H1 (cell line): ENCODE data around the gene THRB. TPM values are rescaled to one million over a fixed set of nuclear protein-coding genes. Genes with fewer than 3 reads are reported as not detected.

Experiments
- CTCF ChIA-PET: fragments of 300-600 bp; sonication (Branson Sonifier 250); formaldehyde crosslinking; loops from one replicate; lab custom pipeline; 2021; ENCODE audit not compliant: partially characterized antibody; lab: Charles Lee
- POLR2A ChIA-PET: fragments of 300-600 bp; sonication (Branson Sonifier 250); formaldehyde crosslinking; loops from one replicate; lab custom pipeline; 2021; ENCODE audit warnings: inconsistent platforms; ENCODE audit not compliant: partially characterized antibody; lab: Charles Lee
- DNase-seq, 2 experiments: peaks; one replicate each; pipeline versions ENCODE4 v3.0.0 to v3.0.0-alpha.2; 2010 to 2022; ENCODE audit warnings: low spot score in 2 of 2, low read depth in 1 of 2, mixed read lengths in 1 of 2
- FAIRE-seq: peaks from 2 replicates; lab custom pipeline; 2011; peaks lifted over from hg19 to GRCh38; lab: Jason Lieb, UNC
- H2AFZ ChIP-seq: 2 replicates; pipeline ENCODE4 v1.8.1; 2012; ENCODE audit warnings: low read length, inconsistent platforms
- H2AK5ac ChIP-seq: 2 replicates; pipeline ENCODE4 v1.6.1; 2013; ENCODE audit warnings: low read depth, low read length
- H2BK120ac ChIP-seq: replicated peaks from 2 replicates; pipeline ENCODE3; 2013; ENCODE audit warnings: low read depth, low read length, inconsistent platforms
- H2BK12ac ChIP-seq: 2 replicates; pipeline ENCODE4 v1.6.1; 2013; ENCODE audit warnings: low read depth, low read length
- H2BK15ac ChIP-seq: 2 replicates; pipeline ENCODE4 v1.6.1; 2013; ENCODE audit warnings: low read length
- H2BK20ac ChIP-seq: 2 replicates; pipeline ENCODE4 v1.6.1; 2013; ENCODE audit warnings: low read length
- H2BK5ac ChIP-seq: 2 replicates; pipeline ENCODE4 v1.6.1; 2013; ENCODE audit warnings: low read depth, low read length
- H3K14ac ChIP-seq: 2 replicates; pipeline ENCODE4 v1.6.1; 2013; ENCODE audit warnings: inconsistent platforms; ENCODE audit not compliant: insufficient read length
- H3K18ac ChIP-seq: 2 replicates; pipeline ENCODE4 v1.6.1; 2013; ENCODE audit warnings: low read length; ENCODE audit errors: extremely low read depth
- H3K23ac ChIP-seq: 2 replicates; pipeline ENCODE4 v1.6.1; 2013; ENCODE audit warnings: inconsistent platforms; ENCODE audit not compliant: insufficient read length
- H3K23me2 ChIP-seq: 2 replicates; pipeline ENCODE4 v1.6.1; 2013; ENCODE audit warnings: low read depth, low read length
- H3K27ac ChIP-seq: 2 replicates; pipeline ENCODE4 v1.6.1; 2011; ENCODE audit warnings: low read depth, low read length, inconsistent platforms
- H3K27me3 ChIP-seq, 4 experiments: replicated peaks in 1 of 4; 1 replicate in 1 of 4; 2 replicates in 3 of 4; pipeline versions ENCODE4 v1.6.1 to v1.8.1; 2011 to 2013; ENCODE audit warnings: low read length in 3 of 4, mild to moderate bottlenecking in 3 of 4, inconsistent platforms in 2 of 4, mixed read lengths in 2 of 4, moderate library complexity in 1 of 4; ENCODE audit not compliant: control insufficient read depth in 3 of 4, insufficient read depth in 3 of 4; ENCODE audit errors: extremely low read depth in 1 of 4
- H3K36me3 ChIP-seq, 4 experiments: 2 replicates each; pipeline versions ENCODE4 v1.6.1 to v1.8.1; 2011 to 2013; ENCODE audit warnings: mild to moderate bottlenecking in 4 of 4, low read length in 3 of 4, moderate library complexity in 2 of 4, control low read depth in 1 of 4, inconsistent platforms in 1 of 4; ENCODE audit not compliant: insufficient read depth in 4 of 4, control insufficient read depth in 2 of 4
- H3K4ac ChIP-seq: replicated peaks from 2 replicates; pipeline ENCODE3; 2013; ENCODE audit warnings: low read length, low read depth, mixed read lengths, inconsistent platforms; ENCODE audit not compliant: insufficient read length
- H3K4me1 ChIP-seq, 4 experiments: replicated peaks in 1 of 4; 1 replicate in 1 of 4; 2 replicates in 3 of 4; pipeline versions ENCODE4 v1.6.1 to v1.8.1; 2011 to 2013; ENCODE audit warnings: low read length in 3 of 4, inconsistent platforms in 2 of 4, mixed read lengths in 1 of 4; ENCODE audit not compliant: insufficient read depth in 4 of 4, control insufficient read depth in 3 of 4
- H3K4me2 ChIP-seq, 2 experiments: 2 replicates each; pipeline versions ENCODE4 v1.6.1 to v1.8.1; 2011 to 2013; ENCODE audit warnings: low read depth in 2 of 2, low read length in 2 of 2, control low read depth in 1 of 2, inconsistent platforms in 1 of 2, mild to moderate bottlenecking in 1 of 2; ENCODE audit not compliant: insufficient read depth in 1 of 2
- H3K4me3 ChIP-seq, 4 experiments: fragments of 200-600, 300-600 bp in 1 of 4; sonication (generic), shearing (Covaris generic), sonication (Bioruptor Twin) in 1 of 4; 2 replicates each; pipeline versions ENCODE4 v1.5.1 to v1.8.1; 2011 to 2016; ENCODE audit warnings: low read length in 4 of 4, low read depth in 3 of 4, control low read depth in 2 of 4, inconsistent platforms in 2 of 4, mild to moderate bottlenecking in 2 of 4, mixed read lengths in 1 of 4, moderate library complexity in 1 of 4; ENCODE audit not compliant: insufficient read depth in 2 of 4; ENCODE audit errors: extremely low read depth in 1 of 4
- H3K56ac ChIP-seq: replicated peaks from 2 replicates; pipeline ENCODE3; 2013; ENCODE audit warnings: low read depth, mild to moderate bottlenecking, mixed read lengths, low read length, inconsistent platforms; ENCODE audit not compliant: insufficient read length
- H3K79me1 ChIP-seq: 2 replicates; pipeline ENCODE4 v1.6.1; 2013; ENCODE audit warnings: low read depth, low read length, control low read depth
- H3K79me2 ChIP-seq, 2 experiments: 2 replicates each; pipeline versions ENCODE4 v1.6.1 to v1.8.1; 2012 to 2013; ENCODE audit warnings: low read length in 2 of 2, mild to moderate bottlenecking in 2 of 2, inconsistent platforms in 1 of 2; ENCODE audit not compliant: insufficient read depth in 2 of 2, control insufficient read depth in 1 of 2
- H3K9ac ChIP-seq, 4 experiments: replicated peaks in 1 of 4; 1 replicate in 1 of 4; 2 replicates in 3 of 4; pipeline versions ENCODE4 v1.6.1 to v1.8.1; 2011 to 2013; ENCODE audit warnings: low read depth in 3 of 4, low read length in 3 of 4, control low read depth in 2 of 4, mild to moderate bottlenecking in 2 of 4, moderate library complexity in 2 of 4, inconsistent platforms in 1 of 4; ENCODE audit errors: extremely low read depth in 1 of 4
- H3K9me3 ChIP-seq, 2 experiments: 2 replicates each; pipeline versions ENCODE4 v1.6.1 to v1.8.1; 2012 to 2013; ENCODE audit warnings: mild to moderate bottlenecking in 2 of 2, moderate library complexity in 2 of 2, control low read depth in 1 of 2, inconsistent platforms in 1 of 2, low read depth in 1 of 2, low read length in 1 of 2, mixed read lengths in 1 of 2; ENCODE audit not compliant: insufficient read depth in 2 of 2
- H4K20me1 ChIP-seq, 2 experiments: replicated peaks in 1 of 2; 2 replicates each; pipeline versions ENCODE3 to v1.8.1; 2011 to 2013; ENCODE audit warnings: inconsistent platforms in 2 of 2, low read length in 2 of 2, mild to moderate bottlenecking in 1 of 2; ENCODE audit not compliant: insufficient read depth in 2 of 2, control insufficient read depth in 1 of 2
- H4K5ac ChIP-seq: 2 replicates; pipeline ENCODE4 v1.6.1; 2013; ENCODE audit warnings: low read length, low read depth, mixed read lengths, inconsistent platforms; ENCODE audit not compliant: insufficient read length
- H4K8ac ChIP-seq: 2 replicates; pipeline ENCODE4 v1.8.0; 2013; ENCODE audit warnings: mild to moderate bottlenecking, moderate library complexity, low read length, inconsistent platforms; ENCODE audit not compliant: insufficient read depth; ENCODE audit errors: extremely low read depth
- H4K91ac ChIP-seq: replicated peaks from 2 replicates; pipeline ENCODE3; 2013; ENCODE audit warnings: low read length, mixed read lengths, inconsistent platforms; ENCODE audit not compliant: insufficient read length
- ASH2L ChIP-seq: fragments of 200-600, 300-600 bp; sonication (generic); IDR thresholded peaks from one replicate; pipeline ENCODE4 v1.7.1; 2017; ENCODE audit warnings: low read length
- ATF2 ChIP-seq: IDR thresholded peaks from 2 replicates; pipeline ENCODE4 v1.6.1; 2012; ENCODE audit warnings: low read length, inconsistent platforms
- BRCA1 ChIP-seq: IDR thresholded peaks from 2 replicates; pipeline ENCODE4 v1.6.1; 2012; ENCODE audit warnings: low read depth, low read length, improper control_type of control experiment
- CBX5 ChIP-seq: fragments of 300-800, 300-1000 bp; sonication (generic); IDR thresholded peaks from 2 replicates; pipeline ENCODE4 v1.7.1; 2016; ENCODE audit warnings: antibody characterized with exemption, low read length, low read depth
- CHD2 ChIP-seq: IDR thresholded peaks from 2 replicates; pipeline ENCODE4 v1.6.1; 2012; ENCODE audit warnings: low read length, improper control_type of control experiment
- JUN ChIP-seq: IDR thresholded peaks from 2 replicates; pipeline ENCODE4 v1.6.1; 2011; ENCODE audit warnings: low read depth, mild to moderate bottlenecking, improper control_type of control experiment, low read length
- NRF1 ChIP-seq: IDR thresholded peaks from 2 replicates; pipeline ENCODE4 v1.6.1; 2011; ENCODE audit warnings: mild to moderate bottlenecking, low read depth, low read length, improper control_type of control experiment
- PHF8 ChIP-seq: fragments of 200-600 bp; sonication (generic); conservative IDR thresholded peaks from 2 replicates; pipeline ENCODE4 v1.7.1; 2012; ENCODE audit warnings: low read depth, mild to moderate bottlenecking, inconsistent platforms, low read length, moderate library complexity
- POLR2AphosphoS5 ChIP-seq: IDR thresholded peaks from 2 replicates; pipeline ENCODE4 v1.6.1; 2011; ENCODE audit warnings: low read depth, low read length
- RFX5 ChIP-seq: IDR thresholded peaks from 2 replicates; pipeline ENCODE4 v1.6.1; 2011; ENCODE audit warnings: low read depth, low read length, improper control_type of control experiment, borderline replicate concordance
- RXRA ChIP-seq: IDR thresholded peaks from 2 replicates; pipeline ENCODE4 v1.6.1; 2011; ENCODE audit warnings: low read depth, mild to moderate bottlenecking, low read length, moderate library complexity; ENCODE audit not compliant: insufficient read depth
- SIX5 ChIP-seq: IDR thresholded peaks from 2 replicates; pipeline ENCODE4 v1.6.1; 2011; ENCODE audit warnings: mild to moderate bottlenecking, low read depth, low read length
- TAF7 ChIP-seq: optimal IDR thresholded peaks from 2 replicates; pipeline ENCODE3; 2011; ENCODE audit warnings: low read depth, mild to moderate bottlenecking, inconsistent platforms, low read length, moderate library complexity, borderline replicate concordance
- ZNF274 ChIP-seq: IDR thresholded peaks from 2 replicates; pipeline ENCODE4 v1.7.0; 2012; ENCODE audit warnings: low read length, borderline replicate concordance; ENCODE audit errors: extremely low read depth
- WGBS, 2 experiments: shearing (Covaris generic) in 1 of 2; methylation state at CpG; one replicate each; pipeline versions ENCODE4 v1.1.6 to v1.1.7; 2013 to 2015; ENCODE audit warnings: low lambda C conversion rate in 2 of 2, mixed read lengths in 2 of 2, inconsistent platforms in 1 of 2, low coverage in 1 of 2, missing lambda C conversion rate in 1 of 2; ENCODE audit not compliant: insufficient replicate concordance in 2 of 2, insufficient coverage in 1 of 2, insufficient read length in 1 of 2; ENCODE audit errors: extremely low coverage in 1 of 2, missing lambda C conversion rate in 1 of 2; 5-methylcytosine and 5-hydroxymethylcytosine counted together
- polyA plus RNA-seq, 7 experiments: library from polyadenylated mRNA; depleted of rRNA in 3 of 7; stranded (reverse) in 5 of 7; unstranded in 2 of 7; fragments of >200 nt in 5 of 7; fragments of 200-250 nt in 2 of 7; gene quantifications; 1 replicate in 5 of 7; 2 replicates in 1 of 7; 4 replicates in 1 of 7; pipeline versions ENCODE4 v1.2.1 to v1.2.3, GENCODE V29; 2011 to 2013; ENCODE audit warnings: missing spikeins in 2 of 7, mixed read lengths in 2 of 7
- total RNA-seq: library from RNA; stranded (reverse); fragmentation: NEBNext Ultra II Directional; extraction: Animal tissue kit (Norgen Biotek cat#: 25700); gene quantifications from 2 replicates; pipeline ENCODE4 v1.2.1, GENCODE V29; 2021

THRB gene
- total and polyA plus RNA-seq, 2 of the 8 experiments (the other 6 are each of a cell fraction or from before 2014, with no cell fraction given): 0.98 to 3.9 TPM

DNA sequence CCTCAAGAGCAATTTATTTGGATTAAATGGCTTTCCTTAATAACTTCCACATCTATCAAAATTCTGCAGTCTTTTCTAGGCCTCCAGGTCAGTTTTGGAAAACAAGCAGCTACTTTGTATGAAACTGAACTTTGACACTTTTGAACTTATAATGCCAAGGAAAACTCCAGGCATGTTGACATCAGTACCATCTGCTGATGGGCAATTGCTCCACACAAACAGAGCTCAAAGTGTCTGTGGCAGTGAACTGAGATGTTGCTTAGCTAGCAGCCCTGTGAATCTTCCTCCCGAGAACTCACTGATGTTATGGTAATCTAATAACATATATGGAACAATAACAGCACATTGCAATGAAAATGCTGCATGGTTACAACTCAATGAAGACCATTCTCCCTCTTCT is 250.2 kb downstream of the THRB start:
- ChIA-PET POLR2A (interaction anchor here (1.0 to 1.1 kb wide), 2 partner anchors 11 to 15 kb away, joined by 3 read pairs; no protein-coding TSS in a partner anchor), CTCF (interaction anchor here (0.8 to 1.9 kb wide), 4 partner anchors 16 to 245 kb away, joined by 3 to 4 read pairs (median 3); no protein-coding TSS in a partner anchor)
- Histone ChIP-seq H2BK20ac (no peak overlapping the region), H3K27ac (no peak overlapping the region), H3K4me2 (no peak overlapping the region), H4K20me1 (no peaks in the 10 kb centered on the region), H3K14ac (no peak overlapping the region), H4K5ac (no peak overlapping the region), H3K18ac (no peak overlapping the region), H2BK5ac (no peak overlapping the region), H4K91ac (no peak overlapping the region), H3K23me2 (no peaks in the 10 kb centered on the region), H4K8ac (no peak overlapping the region), H3K79me2 (no peaks in the 10 kb centered on the region), H2BK120ac (no peak overlapping the region), H3K23ac (no peak overlapping the region), H2BK12ac (no peak overlapping the region), H3K9ac (no peak overlapping the region), H2AK5ac (no peak overlapping the region), H3K9me3 (no peaks in the 10 kb centered on the region), H3K36me3 (no peaks in the 10 kb centered on the region), H3K79me1 (no peaks in the 10 kb centered on the region), H3K27me3 (no peaks in the 10 kb centered on the region), H2BK15ac (no peak overlapping the region), H3K4me1 (peaks cover 0 to 10% (median 2%) of the 10 kb centered on the region in 4 experiments; a peak in 3 of 7 replicates), H3K56ac (no peak overlapping the region), H3K4me3 (no peak overlapping the region), H2AFZ (no peak overlapping the region), H3K4ac (no peak overlapping the region)
- DNase-seq (no peak), FAIRE-seq (no peak)
- WGBS, 2 experiments: 90% methylated on average over 1 of the region's 1 CpG; no CpG with 5 or more reads in 1 of the 2 experiments
- TF ChIP-seq SIX5: no peak
- no peak for TF ChIP-seq NRF1
- TF ChIP-seq RXRA: no peak
- no peak for TF ChIP-seq TAF7
- no peak for TF ChIP-seq CHD2
- no peak for TF ChIP-seq JUN
- TF ChIP-seq ZNF274: no peak
- no peak for TF ChIP-seq POLR2AphosphoS5
- no peak for TF ChIP-seq PHF8
- TF ChIP-seq CBX5: no peak
- TF ChIP-seq ASH2L: no peak
- TF ChIP-seq BRCA1: no peak
- TF ChIP-seq ATF2: no peak
- TF ChIP-seq RFX5: no peak
